Measurements from ENCODE around the gene LILRB2. TPM values are rescaled to one million over a fixed set of nuclear protein-coding genes. Genes with fewer than 3 reads are reported as not detected.
"Not testable (repeated sequence)": the region's sequence is repeated elsewhere in the genome, so short reads cannot be mapped to it uniquely, and the experiment has no call there.

Gene LILRB2
- total RNA-seq, 1 experiment from 2014 or later: not detected

- Histone ChIP-seq H3K4me3 (no peak overlapping the region), H3K4me1 (no peaks in the 10 kb centered on the region), H3K27ac (no peak overlapping the region), H3K27me3 (peaks cover 6% of the 10 kb centered on the region; the same call in 1 of the 2 replicates), H3K36me3 (no peaks in the 10 kb centered on the region), H3K9me3 (replicated peaks) (no peaks in the 10 kb centered on the region)
- DNase-seq: no peak
Measured at GRCh38 chr19:54247106-54247930, 33.6 kb downstream of the LILRB2 start.

GRCh38 chr19:54245936-54246335 is 35.0 kb downstream of the LILRB2 start:
- H3K36me3 ChIP-seq: no peaks in the 10 kb centered on the region
- H3K4me3 ChIP-seq: no peak overlapping the region
- H3K27ac ChIP-seq: no peak overlapping the region
- H3K4me1 ChIP-seq: no peaks in the 10 kb centered on the region
- no peak for DNase-seq
- no peaks in the 10 kb centered on the region for H3K9me3 ChIP-seq (replicated peaks)
- peaks cover 6% of the 10 kb centered on the region; the same call in 1 of the 2 replicates for H3K27me3 ChIP-seq

GRCh38 chr19:54243809-54244208 is 37.1 kb downstream of the LILRB2 start:
- H3K9me3 ChIP-seq (replicated peaks); H3K27me3 ChIP-seq; H3K4me1 ChIP-seq; H3K27ac ChIP-seq; H3K4me3 ChIP-seq; DNase-seq; H3K36me3 ChIP-seq: not testable (repeated sequence)

GRCh38 chr19:54242646-54243045 is 38.3 kb downstream of the LILRB2 start, which contains the start of gene LILRA6:
Gene LILRA6 (minus strand): TSS chr19:54242790.
- H3K4me3 ChIP-seq; H3K4me1 ChIP-seq; H3K36me3 ChIP-seq; H3K27me3 ChIP-seq; DNase-seq; H3K9me3 ChIP-seq (replicated peaks); H3K27ac ChIP-seq: not testable (repeated sequence)

GRCh38 chr19:54242234-54242633 is 38.7 kb downstream of the LILRB2 start:
- H3K4me3 ChIP-seq; H3K9me3 ChIP-seq (replicated peaks); H3K27ac ChIP-seq; H3K36me3 ChIP-seq; H3K4me1 ChIP-seq; H3K27me3 ChIP-seq; DNase-seq: not testable (repeated sequence)

GRCh38 chr19:54240372-54241336 is 40.3 kb downstream of the LILRB2 start:
- H3K4me3 ChIP-seq; DNase-seq; H3K4me1 ChIP-seq; H3K36me3 ChIP-seq; H3K9me3 ChIP-seq (replicated peaks); H3K27ac ChIP-seq; H3K27me3 ChIP-seq: not testable (repeated sequence)

- H3K27ac ChIP-seq; H3K4me3 ChIP-seq; H3K9me3 ChIP-seq (replicated peaks); H3K36me3 ChIP-seq; DNase-seq; H3K27me3 ChIP-seq; H3K4me1 ChIP-seq: not testable (repeated sequence)
Measured at GRCh38 chr19:54239491-54240371, 41.2 kb downstream of the LILRB2 start.

- no peak for DNase-seq
- H3K36me3 ChIP-seq: no peaks in the 10 kb centered on the region
- no peak overlapping the region for H3K4me3 ChIP-seq
- H3K27me3 ChIP-seq: no peaks in the 10 kb centered on the region
- no peaks in the 10 kb centered on the region for H3K4me1 ChIP-seq
- no peak overlapping the region for H3K27ac ChIP-seq
- no peaks in the 10 kb centered on the region for H3K9me3 ChIP-seq (replicated peaks)
Measured at GRCh38 chr19:54233941-54234340, 47.0 kb downstream of the LILRB2 start.

- H3K27me3 ChIP-seq: no peaks in the 10 kb centered on the region
- no peaks in the 10 kb centered on the region for H3K36me3 ChIP-seq
- H3K9me3 ChIP-seq (replicated peaks): 0 out of 2 replicates have a peak, but pooled peaks cover 2% of the 10 kb centered on the region
- no peak overlapping the region for H3K4me3 ChIP-seq
- peak; percentile 70 to 84 for DNase-seq
- H3K27ac ChIP-seq: no peak overlapping the region
- H3K4me1 ChIP-seq: no peaks in the 10 kb centered on the region
Measured at GRCh38 chr19:54231077-54231931, 49.6 kb downstream of the LILRB2 start.

- Histone ChIP-seq H3K4me3 (no peak overlapping the region), H3K27ac (no peak overlapping the region), H3K9me3 (replicated peaks) (0 out of 2 replicates have a peak, but pooled peaks cover 2% of the 10 kb centered on the region), H3K4me1 (no peaks in the 10 kb centered on the region), H3K27me3 (no peaks in the 10 kb centered on the region), H3K36me3 (no peaks in the 10 kb centered on the region)
- DNase-seq: no peak
Measured at GRCh38 chr19:54230031-54230430, 50.9 kb downstream of the LILRB2 start.

GRCh38 chr19:54229146-54229545 is 51.8 kb downstream of the LILRB2 start:
- Histone ChIP-seq H3K4me1 (no peaks in the 10 kb centered on the region), H3K4me3 (no peak overlapping the region), H3K36me3 (no peaks in the 10 kb centered on the region), H3K27ac (no peak overlapping the region), H3K9me3 (replicated peaks) (0 out of 2 replicates have a peak, but pooled peaks cover 2% of the 10 kb centered on the region), H3K27me3 (no peaks in the 10 kb centered on the region)
- no peak for DNase-seq

GRCh38 chr19:54224619-54225018 is 56.3 kb downstream of the LILRB2 start:
- not testable (repeated sequence) for DNase-seq; H3K4me1 ChIP-seq; H3K36me3 ChIP-seq; H3K27me3 ChIP-seq; H3K9me3 ChIP-seq (replicated peaks); H3K27ac ChIP-seq; H3K4me3 ChIP-seq

- H3K27me3 ChIP-seq; DNase-seq; H3K36me3 ChIP-seq; H3K27ac ChIP-seq; H3K9me3 ChIP-seq (replicated peaks); H3K4me1 ChIP-seq; H3K4me3 ChIP-seq: not testable (repeated sequence)
Measured at GRCh38 chr19:54223937-54224281, 57.0 kb downstream of the LILRB2 start.

All from SJCRH30 (cell line).